Activated CD4-positive, alpha-beta T cell treated with anti-CD3 and anti-CD28 coated beads, Interleukin-2, amount 50 U/mL, for 1 hour (primary cell): ENCODE data around the gene GOSR1.
"Not testable (repeated sequence)": the region's sequence is repeated elsewhere in the genome, so short reads cannot be mapped to it uniquely, and the experiment has no call there.

Experiments
- DNase-seq: peaks from one replicate; pipeline ENCODE4 v3.0.0-alpha.2; 2020

GOSR1 gene

GRCh38 chr17:30564422-30565072, 87.3 kb downstream of the GOSR1 start:
- DNase-seq: not testable (repeated sequence)

- DNase-seq: no peak
Measured at GRCh38 chr17:30565073-30565935, 88.1 kb downstream of the GOSR1 start.

GRCh38 chr17:30566104-30566503, 88.9 kb downstream of the GOSR1 start:
- DNase-seq: not testable (repeated sequence)

- not testable (repeated sequence) for DNase-seq
Measured at GRCh38 chr17:30566516-30567225, 89.5 kb downstream of the GOSR1 start.

- DNase-seq: no peak
Measured at GRCh38 chr17:30567231-30568116, 90.3 kb downstream of the GOSR1 start.

- DNase-seq: no peak
Measured at GRCh38 chr17:30568117-30568430, 90.9 kb downstream of the GOSR1 start.

GRCh38 chr17:30569531-30570175, 92.4 kb downstream of the GOSR1 start:
- DNase-seq: not testable (repeated sequence)

- no peak for DNase-seq
Measured at GRCh38 chr17:30570191-30570590, 93.0 kb downstream of the GOSR1 start.

GRCh38 chr17:30570596-30571265, 93.5 kb downstream of the GOSR1 start:
- DNase-seq: no peak

GRCh38 chr17:30571404-30571803, 94.2 kb downstream of the GOSR1 start:
- DNase-seq: not testable (repeated sequence)

- no peak for DNase-seq
Measured at GRCh38 chr17:30571921-30572320, 94.7 kb downstream of the GOSR1 start.

GRCh38 chr17:30572651-30573554, 95.7 kb downstream of the GOSR1 start:
- not testable (repeated sequence) for DNase-seq

GRCh38 chr17:30573603-30574175, 96.5 kb downstream of the GOSR1 start:
- DNase-seq: no peak

GRCh38 chr17:30574309-30574708, 97.1 kb downstream of the GOSR1 start:
- not testable (repeated sequence) for DNase-seq

- DNase-seq: not testable (repeated sequence)
Measured at GRCh38 chr17:30574806-30575205, 97.6 kb downstream of the GOSR1 start.

- DNase-seq: not testable (repeated sequence)
Measured at GRCh38 chr17:30575648-30576325, 98.6 kb downstream of the GOSR1 start.

GRCh38 chr17:30576326-30576861, 99.2 kb downstream of the GOSR1 start:
- no peak for DNase-seq
